B cell (primary cell): ENCODE data around the gene STRA8.

Source experiments
- EZH2 ChIP-seq: IDR thresholded peaks from 2 replicates; pipeline ENCODE4 v1.6.1; 2012; ENCODE audit warnings: borderline replicate concordance, low read depth, mild to moderate bottlenecking, moderate library complexity, low read length; ENCODE audit not compliant: insufficient read depth, poor library complexity, severe bottlenecking
- TF ChIP-seq, protein P1 (sequence below): fragments of 200-600 bp; IDR thresholded peaks from one replicate; pipeline ENCODE4 v1.8.0; 2022; ENCODE audit warnings: antibody characterized with exemption, mild to moderate bottlenecking

GRCh38 chr7:135299235-135299634 lies 65.6 kb downstream of the STRA8 start:
- TF ChIP-seq, protein P1, sequence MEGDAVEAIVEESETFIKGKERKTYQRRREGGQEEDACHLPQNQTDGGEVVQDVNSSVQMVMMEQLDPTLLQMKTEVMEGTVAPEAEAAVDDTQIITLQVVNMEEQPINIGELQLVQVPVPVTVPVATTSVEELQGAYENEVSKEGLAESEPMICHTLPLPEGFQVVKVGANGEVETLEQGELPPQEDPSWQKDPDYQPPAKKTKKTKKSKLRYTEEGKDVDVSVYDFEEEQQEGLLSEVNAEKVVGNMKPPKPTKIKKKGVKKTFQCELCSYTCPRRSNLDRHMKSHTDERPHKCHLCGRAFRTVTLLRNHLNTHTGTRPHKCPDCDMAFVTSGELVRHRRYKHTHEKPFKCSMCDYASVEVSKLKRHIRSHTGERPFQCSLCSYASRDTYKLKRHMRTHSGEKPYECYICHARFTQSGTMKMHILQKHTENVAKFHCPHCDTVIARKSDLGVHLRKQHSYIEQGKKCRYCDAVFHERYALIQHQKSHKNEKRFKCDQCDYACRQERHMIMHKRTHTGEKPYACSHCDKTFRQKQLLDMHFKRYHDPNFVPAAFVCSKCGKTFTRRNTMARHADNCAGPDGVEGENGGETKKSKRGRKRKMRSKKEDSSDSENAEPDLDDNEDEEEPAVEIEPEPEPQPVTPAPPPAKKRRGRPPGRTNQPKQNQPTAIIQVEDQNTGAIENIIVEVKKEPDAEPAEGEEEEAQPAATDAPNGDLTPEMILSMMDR = no peak
- TF ChIP-seq EZH2 = no peak
